ENCODE measurements around the gene NCF2.

- TF ChIP-seq CTCF (IDR thresholded peaks at IDR 0.05; ENCODE audit: insufficient read depth, low read length, poor library complexity, severe bottlenecking) (no peak), EZH2phosphoT487 (conservative IDR thresholded peaks at IDR 0.05; ENCODE audit: low read length) (no peak)
Observed at GRCh38 chr1:183572721-183573120, 17.5 kb downstream of the NCF2 start.

Data from SU-DHL-6 (cell line).